SHP77 (cell line): ENCODE data around the gene FLACC1.
"Not testable (repeated sequence)": the region's sequence is repeated elsewhere in the genome, so short reads cannot be mapped to it uniquely, and the experiment has no call there.

Experiments used
- DNase-seq, 2 experiments: peaks; one replicate each; lab custom pipeline; 2025; lab: John Stamatoyannopoulos, UW

FLACC1 gene

GRCh38 chr2:201255408-201256033 is 101.6 kb downstream of the FLACC1 start:
- no peak for DNase-seq

GRCh38 chr2:201254081-201254730 is 102.9 kb downstream of the FLACC1 start:
- DNase-seq, result no peak

- no peak for DNase-seq
Measured at GRCh38 chr2:201250741-201251140, 106.4 kb downstream of the FLACC1 start.

- DNase-seq, result no peak
Measured at GRCh38 chr2:201249889-201250288, 107.3 kb downstream of the FLACC1 start.

- no peak for DNase-seq
Measured at GRCh38 chr2:201248288-201248844, 108.8 kb downstream of the FLACC1 start.

- no peak for DNase-seq
Measured at GRCh38 chr2:201246280-201246679, 110.9 kb downstream of the FLACC1 start.

GRCh38 chr2:201244829-201245228 is 112.3 kb downstream of the FLACC1 start:
- no peak for DNase-seq

GRCh38 chr2:201242571-201243277 is 114.4 kb downstream of the FLACC1 start:
- no peak for DNase-seq

GRCh38 chr2:201239167-201239935 is 117.8 kb downstream of the FLACC1 start:
- DNase-seq, result not testable (repeated sequence)
